DND-41 (cell line): Measurements from ENCODE around the gene ADNP.

Experiments
- EZH2 ChIP-seq: IDR thresholded peaks from 3 replicates; pipeline ENCODE4 v1.6.1; 2012; ENCODE audit warnings: borderline replicate concordance, low read depth, mild to moderate bottlenecking, moderate library complexity, low read length, inconsistent platforms; ENCODE audit not compliant: severe bottlenecking
- TF ChIP-seq, protein P1 (sequence below): IDR thresholded peaks from 2 replicates; pipeline ENCODE4 v1.5.1; 2012; ENCODE audit warnings: borderline replicate concordance, low read length, moderate library complexity, mild to moderate bottlenecking; ENCODE audit not compliant: poor library complexity, severe bottlenecking; ENCODE audit errors: extremely low read depth

DNA sequence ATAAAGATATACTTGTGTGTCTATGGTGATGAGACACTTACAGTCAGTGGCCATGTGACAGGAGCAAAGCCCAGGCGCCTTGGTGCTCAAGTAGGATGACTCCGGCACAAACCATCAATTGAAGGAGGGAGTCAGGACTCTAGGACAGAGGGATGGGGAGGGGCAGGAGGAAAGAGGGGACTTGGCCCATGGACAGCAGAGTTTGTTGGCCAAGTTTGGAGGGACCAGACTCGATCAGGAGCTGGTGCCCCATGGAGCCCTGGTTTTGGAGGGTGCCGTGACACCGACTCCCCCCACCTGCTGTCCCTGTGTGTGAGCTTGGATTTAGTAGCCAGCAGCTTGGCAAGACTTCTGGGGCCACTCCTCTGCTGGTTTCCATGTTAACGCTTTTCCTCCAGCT lies 66.1 kb downstream of the ADNP start:
- TF ChIP-seq, protein P1, sequence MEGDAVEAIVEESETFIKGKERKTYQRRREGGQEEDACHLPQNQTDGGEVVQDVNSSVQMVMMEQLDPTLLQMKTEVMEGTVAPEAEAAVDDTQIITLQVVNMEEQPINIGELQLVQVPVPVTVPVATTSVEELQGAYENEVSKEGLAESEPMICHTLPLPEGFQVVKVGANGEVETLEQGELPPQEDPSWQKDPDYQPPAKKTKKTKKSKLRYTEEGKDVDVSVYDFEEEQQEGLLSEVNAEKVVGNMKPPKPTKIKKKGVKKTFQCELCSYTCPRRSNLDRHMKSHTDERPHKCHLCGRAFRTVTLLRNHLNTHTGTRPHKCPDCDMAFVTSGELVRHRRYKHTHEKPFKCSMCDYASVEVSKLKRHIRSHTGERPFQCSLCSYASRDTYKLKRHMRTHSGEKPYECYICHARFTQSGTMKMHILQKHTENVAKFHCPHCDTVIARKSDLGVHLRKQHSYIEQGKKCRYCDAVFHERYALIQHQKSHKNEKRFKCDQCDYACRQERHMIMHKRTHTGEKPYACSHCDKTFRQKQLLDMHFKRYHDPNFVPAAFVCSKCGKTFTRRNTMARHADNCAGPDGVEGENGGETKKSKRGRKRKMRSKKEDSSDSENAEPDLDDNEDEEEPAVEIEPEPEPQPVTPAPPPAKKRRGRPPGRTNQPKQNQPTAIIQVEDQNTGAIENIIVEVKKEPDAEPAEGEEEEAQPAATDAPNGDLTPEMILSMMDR, result no peak
- TF ChIP-seq EZH2, result no peak
